ENCODE results near the gene THRAP3. TPM values are rescaled to one million over a fixed set of nuclear protein-coding genes. Genes with fewer than 3 reads are reported as not detected.

THRAP3 gene
- total and polyA plus RNA-seq, 2 donors (not counting 3 experiments of a cell fraction or from before 2014, with no cell fraction given): 38.0 to 144 TPM

DNA sequence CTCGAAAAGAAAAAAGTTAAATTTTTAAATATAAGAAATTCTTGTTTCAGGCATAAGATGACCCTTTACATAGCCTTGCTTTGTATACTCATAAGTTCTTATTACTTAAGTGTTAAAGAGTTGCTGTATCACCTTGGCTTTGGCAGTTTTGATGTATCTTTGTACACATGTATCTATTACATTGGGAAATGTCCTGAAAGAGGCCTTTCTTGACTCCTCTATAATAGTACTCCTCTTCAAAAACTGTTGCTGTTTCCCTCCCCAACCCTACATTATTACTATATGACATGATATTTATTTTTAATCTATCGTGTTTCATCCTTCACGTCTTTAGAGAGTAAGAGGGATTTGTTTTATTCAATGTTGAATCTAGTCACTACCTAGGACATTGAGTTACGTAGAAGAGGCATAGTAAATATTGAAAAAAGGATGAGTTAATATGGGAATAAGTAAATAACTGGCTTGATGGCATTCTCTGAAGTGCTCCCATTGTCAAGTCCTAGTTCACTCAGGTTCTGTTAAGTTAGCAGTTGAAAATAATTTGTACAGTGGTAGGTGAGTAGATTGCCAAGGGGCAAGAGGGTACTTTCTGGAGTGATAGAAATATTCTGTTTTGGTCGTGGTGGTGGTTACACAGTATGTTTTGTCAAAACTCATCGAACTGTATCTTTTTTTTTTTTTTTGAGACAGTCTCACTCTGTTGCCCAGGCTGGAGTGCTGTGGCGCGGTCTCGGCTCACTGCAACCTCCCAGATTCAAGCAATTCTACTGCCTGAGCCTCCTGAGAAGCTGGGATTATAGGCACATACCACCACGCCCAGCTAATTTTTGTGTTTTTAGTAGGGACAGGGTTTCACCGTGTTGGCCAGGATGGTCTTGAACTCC, 8.2 kb downstream of the THRAP3 start:
- TF ChIP-seq GATA2 (IDR thresholded peaks at IDR 0.05; ENCODE audit: insufficient read depth, insufficient read length, low read depth, low read length): no peak
- TF ChIP-seq, protein P1, sequence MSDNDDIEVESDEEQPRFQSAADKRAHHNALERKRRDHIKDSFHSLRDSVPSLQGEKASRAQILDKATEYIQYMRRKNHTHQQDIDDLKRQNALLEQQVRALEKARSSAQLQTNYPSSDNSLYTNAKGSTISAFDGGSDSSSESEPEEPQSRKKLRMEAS (IDR thresholded peaks at IDR 0.05; ENCODE audit: insufficient read depth, insufficient read length): no peak
- no peak for TF ChIP-seq POLR2AphosphoS5 (IDR thresholded peaks at IDR 0.05; ENCODE audit: insufficient read depth, low read depth, low read length)
- no peak for TF ChIP-seq EZH2 (IDR thresholded peaks at IDR 0.05; ENCODE audit: borderline replicate concordance, low read depth, low read length, severe bottlenecking)
- no peak for TF ChIP-seq JUN (IDR thresholded peaks at IDR 0.05; ENCODE audit: borderline replicate concordance, insufficient read depth, insufficient read length, low read depth)
- no peak for TF ChIP-seq MYC (IDR thresholded peaks at IDR 0.05; ENCODE audit: low read depth, low read length)
- TF ChIP-seq, protein P2, sequence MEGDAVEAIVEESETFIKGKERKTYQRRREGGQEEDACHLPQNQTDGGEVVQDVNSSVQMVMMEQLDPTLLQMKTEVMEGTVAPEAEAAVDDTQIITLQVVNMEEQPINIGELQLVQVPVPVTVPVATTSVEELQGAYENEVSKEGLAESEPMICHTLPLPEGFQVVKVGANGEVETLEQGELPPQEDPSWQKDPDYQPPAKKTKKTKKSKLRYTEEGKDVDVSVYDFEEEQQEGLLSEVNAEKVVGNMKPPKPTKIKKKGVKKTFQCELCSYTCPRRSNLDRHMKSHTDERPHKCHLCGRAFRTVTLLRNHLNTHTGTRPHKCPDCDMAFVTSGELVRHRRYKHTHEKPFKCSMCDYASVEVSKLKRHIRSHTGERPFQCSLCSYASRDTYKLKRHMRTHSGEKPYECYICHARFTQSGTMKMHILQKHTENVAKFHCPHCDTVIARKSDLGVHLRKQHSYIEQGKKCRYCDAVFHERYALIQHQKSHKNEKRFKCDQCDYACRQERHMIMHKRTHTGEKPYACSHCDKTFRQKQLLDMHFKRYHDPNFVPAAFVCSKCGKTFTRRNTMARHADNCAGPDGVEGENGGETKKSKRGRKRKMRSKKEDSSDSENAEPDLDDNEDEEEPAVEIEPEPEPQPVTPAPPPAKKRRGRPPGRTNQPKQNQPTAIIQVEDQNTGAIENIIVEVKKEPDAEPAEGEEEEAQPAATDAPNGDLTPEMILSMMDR (IDR thresholded peaks at IDR 0.05; ENCODE audit: extremely low read depth in 1 of 2, insufficient read depth in 1 of 2, low read depth in 1 of 2, low read length in 2 of 2): no peak
- no peak for TF ChIP-seq FOS (IDR thresholded peaks at IDR 0.05; ENCODE audit: borderline replicate concordance, insufficient read depth, low read length)
- no peak for TF ChIP-seq POLR2A (IDR thresholded peaks at IDR 0.05; ENCODE audit: low read depth, low read length)
- CTCF ChIA-PET: interaction anchor here (0.6 kb wide), 1 partner anchor 140 kb away, joined by 4 read pairs; no protein-coding TSS in a partner anchor
- POLR2A ChIA-PET: no interaction called here
- H3K4me3 ChIP-seq (replicated peaks in 1 of 3; ENCODE audit: insufficient read depth in 1 of 3, low read depth in 1 of 3, low read length in 3 of 3): no peak overlapping the region
- DNase-seq (ENCODE audit: low read depth, low spot score): no peak
- no peak overlapping the region for H2AFZ ChIP-seq (ENCODE audit: low read depth, low read length)
- H3K36me3 ChIP-seq (ENCODE audit: control insufficient read depth in 2 of 2, extremely low read depth in 1 of 2, insufficient read depth in 2 of 2, low read length in 2 of 2): peaks cover 3 to 5% of the 10 kb centered on the region in 2 experiments
- no peaks in the 10 kb centered on the region for H3K9me3 ChIP-seq (replicated peaks; ENCODE audit: control insufficient read depth, insufficient read depth, low read length)
- H3K79me2 ChIP-seq (ENCODE audit: control insufficient read depth, insufficient read depth, low read length): peaks cover 98% of the 10 kb centered on the region
- no peak overlapping the region for H3K4me2 ChIP-seq (ENCODE audit: insufficient read depth, low read length)
- peaks cover 7% of the 10 kb centered on the region for H4K20me1 ChIP-seq (replicated peaks; ENCODE audit: control insufficient read depth, extremely low read depth, insufficient read depth, low read length)
- peaks cover 2% of the 10 kb centered on the region for H3K9me1 ChIP-seq (replicated peaks; ENCODE audit: control insufficient read depth, extremely low read depth, insufficient read depth, low read length)
- intact Hi-C loops (cut with micrococcal nuclease): no loop called here
- no peak overlapping the region for H3K27ac ChIP-seq (ENCODE audit: insufficient read depth, low read depth, low read length)
- no TSS peak for BruUV-seq (replicated peaks)
- dilution Hi-C loops (cut with MboI; ENCODE audit: extremely low pct_ligation_motif_present, low sequenced_read_pairs): no loop called here
- no peaks in the 10 kb centered on the region for H3K27me3 ChIP-seq (ENCODE audit: control insufficient read depth in 2 of 2, insufficient read depth in 2 of 2, low read length in 2 of 2)
- FAIRE-seq: no peak
- H3K4me1 ChIP-seq (ENCODE audit: control insufficient read depth, extremely low read depth, insufficient read depth, low read length): peaks cover 8% of the 10 kb centered on the region
- H3K9ac ChIP-seq (replicated peaks; ENCODE audit: extremely low read depth, insufficient read depth, low read length): no peak overlapping the region
